Stimulated activated naive CD8-positive, alpha-beta T cell treated with anti-CD3 and anti-CD28 coated beads, Interleukin-15, amount 100 ng/mL, for 72 hours (primary cell): ENCODE data around the gene ITGA11.

ENCODE experiments used
- ATAC-seq: fragments of 150-1000 bp; cut with Tn5 transposase; 2 replicates; pipeline ENCODE4 v1.10.0; 2021; ENCODE audit warnings: mild to moderate bottlenecking, moderate library complexity
- DNase-seq, 2 donors: peaks; one replicate each; pipeline ENCODE4 v3.0.0; 2021 to 2022
- H3K27ac Mint-ChIP-seq, 2 donors: one replicate each; pipeline ENCODE4 v1.8.0; 2022; ENCODE audit warnings: mild to moderate bottlenecking in 2 of 2, mixed read lengths in 2 of 2, moderate library complexity in 2 of 2
- H3K27me3 Mint-ChIP-seq: one replicate; pipeline ENCODE4 v1.8.0; 2022; ENCODE audit warnings: mixed read lengths
- H3K4me1 Mint-ChIP-seq: one replicate; pipeline ENCODE4 v1.8.0; 2022; ENCODE audit warnings: mild to moderate bottlenecking, mixed read lengths
- H3K4me3 Mint-ChIP-seq, 2 donors: one replicate each; pipeline ENCODE4 v1.8.0; 2022; ENCODE audit warnings: mild to moderate bottlenecking in 2 of 2, mixed read lengths in 2 of 2, moderate library complexity in 1 of 2
- H3K9me3 Mint-ChIP-seq, 2 donors: one replicate each; pipeline ENCODE4 v1.8.0; 2022; ENCODE audit warnings: mixed read lengths in 2 of 2

ITGA11 gene

GRCh38 chr15:68411343-68411675 is 20.7 kb downstream of the ITGA11 start:
- Mint-ChIP-seq H3K4me1 (no peaks in the 10 kb centered on the region), H3K27me3 (peaks cover 10% of the 10 kb centered on the region), H3K27ac (no peak overlapping the region), H3K4me3 (no peak overlapping the region), H3K9me3 (no peaks in the 10 kb centered on the region)
- ATAC-seq (no peak), DNase-seq (no peak)

- no peak overlapping the region for H3K27ac Mint-ChIP-seq
- no peaks in the 10 kb centered on the region for H3K9me3 Mint-ChIP-seq
- no peak overlapping the region for H3K4me3 Mint-ChIP-seq
- peaks cover 10% of the 10 kb centered on the region for H3K27me3 Mint-ChIP-seq
- no peaks in the 10 kb centered on the region for H3K4me1 Mint-ChIP-seq
- DNase-seq (no peak), ATAC-seq (no peak)
These were observed 21.3 kb downstream of the ITGA11 start for GRCh38 chr15:68410466-68411342.

GRCh38 chr15:68409736-68410370 is 22.1 kb downstream of the ITGA11 start:
- H3K4me3 Mint-ChIP-seq, result no peak overlapping the region
- H3K27ac Mint-ChIP-seq, result no peak overlapping the region
- no peak for ATAC-seq
- H3K9me3 Mint-ChIP-seq, result no peaks in the 10 kb centered on the region
- H3K27me3 Mint-ChIP-seq, result peaks cover 10% of the 10 kb centered on the region
- no peak for DNase-seq
- no peaks in the 10 kb centered on the region for H3K4me1 Mint-ChIP-seq

DNA sequence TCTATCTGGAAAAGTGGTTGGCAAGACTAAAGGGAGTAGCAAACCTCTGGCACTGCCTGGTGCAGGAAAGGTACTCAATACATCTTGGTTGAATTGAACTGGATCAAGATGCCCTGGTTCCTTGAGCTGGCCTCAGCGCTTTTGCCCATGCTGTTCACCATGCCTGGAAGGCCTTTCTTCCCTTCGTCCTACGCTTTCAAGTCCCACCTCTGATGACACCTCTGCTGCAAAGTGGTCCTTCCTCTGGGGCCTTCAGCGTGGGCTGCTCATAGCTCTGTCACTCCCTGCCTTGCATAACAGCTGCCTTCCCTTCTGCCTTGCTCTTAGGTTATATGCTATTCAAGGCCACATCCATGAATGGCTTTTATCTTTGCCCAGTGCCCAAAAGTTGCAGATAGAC is 23.0 kb downstream of the ITGA11 start:
- peaks cover 0 to 4% of the 10 kb centered on the region in 2 donors for H3K9me3 Mint-ChIP-seq
- peaks cover 10% of the 10 kb centered on the region for H3K27me3 Mint-ChIP-seq
- ATAC-seq (no peak), DNase-seq (no peak)
- H3K27ac Mint-ChIP-seq, result no peak overlapping the region
- H3K4me3 Mint-ChIP-seq, result no peak overlapping the region
- H3K4me1 Mint-ChIP-seq, result no peaks in the 10 kb centered on the region

DNA sequence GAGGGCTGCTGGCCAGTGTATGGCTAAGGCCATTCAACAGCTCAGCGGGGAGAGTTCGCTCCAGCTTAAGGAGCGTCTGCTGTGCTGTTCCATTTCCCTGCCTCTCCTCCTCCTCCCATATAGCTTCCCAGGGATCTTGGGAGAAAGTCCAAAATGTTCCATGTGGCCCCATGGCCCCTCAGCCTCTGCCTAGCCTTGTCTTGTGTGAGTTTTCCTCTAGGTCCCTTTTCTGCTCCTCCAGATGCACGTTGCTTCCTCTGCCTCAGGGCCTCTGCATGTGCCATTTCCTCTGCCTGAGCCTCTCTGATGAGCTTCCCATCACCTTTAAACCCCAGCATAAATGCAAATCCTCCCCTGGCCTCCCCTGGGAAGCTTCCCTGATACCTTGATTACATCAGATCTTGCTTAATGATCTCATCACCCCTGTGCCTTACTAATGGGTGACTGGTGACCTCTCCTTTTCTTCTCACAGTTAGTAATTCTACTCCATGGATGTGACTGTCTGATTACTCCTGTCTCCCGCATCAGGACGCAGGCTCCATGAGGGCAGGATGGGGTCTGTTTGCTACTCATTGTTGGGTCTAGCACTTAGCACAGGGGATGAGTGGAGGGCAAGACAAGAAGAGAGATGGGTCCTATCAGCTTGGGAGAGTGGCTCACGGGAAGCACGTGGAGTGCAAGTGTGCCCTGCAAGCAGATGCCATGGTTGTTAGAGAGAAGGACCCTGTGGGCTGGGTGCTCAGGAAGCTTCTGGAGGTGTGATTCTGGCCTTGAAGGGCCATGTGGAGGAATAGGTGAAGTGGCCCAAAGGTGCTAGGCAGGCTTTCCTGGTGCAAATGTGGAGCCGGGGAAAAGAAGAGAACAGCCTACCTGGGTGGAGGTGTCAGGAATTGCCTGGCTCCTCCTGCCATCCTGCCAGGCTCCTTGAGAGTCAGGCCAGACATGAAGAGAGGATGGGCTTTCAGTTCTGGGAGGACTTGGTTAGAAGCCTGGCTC is 23.8 kb downstream of the ITGA11 start:
- Mint-ChIP-seq H3K9me3 (peaks cover 0 to 12% of the 10 kb centered on the region in 2 donors), H3K27me3 (peaks cover 10% of the 10 kb centered on the region), H3K27ac (peak overlapping the region in 1 of 2 donors; percentile 42), H3K4me3 (no peak overlapping the region), H3K4me1 (no peaks in the 10 kb centered on the region)
- ATAC-seq, result no peak
- no peak for DNase-seq

- no peak for DNase-seq
- Mint-ChIP-seq H3K4me1 (no peaks in the 10 kb centered on the region), H3K27ac (no peak overlapping the region), H3K4me3 (no peak overlapping the region), H3K9me3 (peaks cover 0 to 20% of the 10 kb centered on the region in 2 donors), H3K27me3 (peaks cover 10% of the 10 kb centered on the region)
- ATAC-seq, result no peak
These were observed 24.6 kb downstream of the ITGA11 start for GRCh38 chr15:68407141-68407885.

- peaks cover 0 to 26% of the 10 kb centered on the region in 2 donors for H3K9me3 Mint-ChIP-seq
- ATAC-seq, result no peak
- peaks cover 10% of the 10 kb centered on the region for H3K27me3 Mint-ChIP-seq
These were observed 26.3 kb downstream of the ITGA11 start for GRCh38 chr15:68405378-68406250.

GRCh38 chr15:68404056-68404798 is 27.7 kb downstream of the ITGA11 start:
- ATAC-seq (no peak), DNase-seq (no peak)
- H3K4me1 Mint-ChIP-seq, result peaks cover 5% of the 10 kb centered on the region
- peaks cover 0 to 26% of the 10 kb centered on the region in 2 donors for H3K9me3 Mint-ChIP-seq
- H3K27me3 Mint-ChIP-seq, result peaks cover 10% of the 10 kb centered on the region
- H3K27ac Mint-ChIP-seq, result no peak overlapping the region
- no peak overlapping the region for H3K4me3 Mint-ChIP-seq

More at GRCh38 chr15:68405378-68406250, 26.3 kb downstream of the ITGA11 start:
- Mint-ChIP-seq H3K27ac (no peak overlapping the region), H3K4me3 (no peak overlapping the region), H3K4me1 (no peaks in the 10 kb centered on the region)
- no peak for DNase-seq

DNA sequence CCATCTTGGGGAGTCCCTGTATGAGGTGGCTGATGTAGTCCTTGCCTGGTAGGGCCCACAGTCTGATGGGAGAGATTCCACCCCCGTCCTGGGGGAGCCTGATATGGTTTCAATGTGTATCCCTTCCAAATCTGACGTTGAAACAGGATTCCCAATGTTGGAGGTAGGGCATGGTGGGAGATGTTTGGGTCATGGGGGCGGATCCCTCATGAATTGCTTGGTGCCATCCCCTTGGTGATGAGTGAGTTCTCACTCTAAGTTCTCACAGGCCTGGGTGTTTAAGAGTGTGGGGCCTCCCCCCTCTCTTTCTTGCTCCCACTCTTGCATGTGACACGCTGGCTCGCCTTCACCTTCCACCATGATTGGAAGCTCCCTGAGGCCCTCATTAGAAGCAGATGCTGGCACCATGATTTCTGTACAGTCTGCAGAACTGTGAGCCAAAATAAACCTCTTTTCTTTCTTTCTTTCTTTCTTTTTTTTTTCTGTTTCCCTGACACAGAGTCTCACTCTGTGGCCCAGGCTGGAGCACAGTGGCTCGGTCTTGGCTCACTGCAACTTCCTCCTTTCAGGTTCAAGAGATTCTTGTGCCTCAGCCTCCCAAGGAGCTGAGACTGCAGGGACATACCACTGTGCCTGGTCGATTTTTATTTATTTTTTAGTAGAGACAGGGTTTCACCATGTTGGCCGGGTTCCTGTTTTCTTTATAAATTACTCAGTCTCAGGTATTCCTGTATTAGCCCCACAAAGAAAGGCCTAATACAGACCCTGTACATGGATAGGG is 28.6 kb downstream of the ITGA11 start:
- Mint-ChIP-seq H3K27me3 (peaks cover 7% of the 10 kb centered on the region), H3K9me3 (peaks cover 0 to 26% of the 10 kb centered on the region in 2 donors), H3K27ac (no peak overlapping the region), H3K4me1 (peaks cover 5% of the 10 kb centered on the region), H3K4me3 (no peak overlapping the region)
- no peak for DNase-seq
- no peak for ATAC-seq

- H3K27me3 Mint-ChIP-seq, result no peaks in the 10 kb centered on the region
These were observed 29.4 kb downstream of the ITGA11 start for GRCh38 chr15:68402432-68403160.

DNA sequence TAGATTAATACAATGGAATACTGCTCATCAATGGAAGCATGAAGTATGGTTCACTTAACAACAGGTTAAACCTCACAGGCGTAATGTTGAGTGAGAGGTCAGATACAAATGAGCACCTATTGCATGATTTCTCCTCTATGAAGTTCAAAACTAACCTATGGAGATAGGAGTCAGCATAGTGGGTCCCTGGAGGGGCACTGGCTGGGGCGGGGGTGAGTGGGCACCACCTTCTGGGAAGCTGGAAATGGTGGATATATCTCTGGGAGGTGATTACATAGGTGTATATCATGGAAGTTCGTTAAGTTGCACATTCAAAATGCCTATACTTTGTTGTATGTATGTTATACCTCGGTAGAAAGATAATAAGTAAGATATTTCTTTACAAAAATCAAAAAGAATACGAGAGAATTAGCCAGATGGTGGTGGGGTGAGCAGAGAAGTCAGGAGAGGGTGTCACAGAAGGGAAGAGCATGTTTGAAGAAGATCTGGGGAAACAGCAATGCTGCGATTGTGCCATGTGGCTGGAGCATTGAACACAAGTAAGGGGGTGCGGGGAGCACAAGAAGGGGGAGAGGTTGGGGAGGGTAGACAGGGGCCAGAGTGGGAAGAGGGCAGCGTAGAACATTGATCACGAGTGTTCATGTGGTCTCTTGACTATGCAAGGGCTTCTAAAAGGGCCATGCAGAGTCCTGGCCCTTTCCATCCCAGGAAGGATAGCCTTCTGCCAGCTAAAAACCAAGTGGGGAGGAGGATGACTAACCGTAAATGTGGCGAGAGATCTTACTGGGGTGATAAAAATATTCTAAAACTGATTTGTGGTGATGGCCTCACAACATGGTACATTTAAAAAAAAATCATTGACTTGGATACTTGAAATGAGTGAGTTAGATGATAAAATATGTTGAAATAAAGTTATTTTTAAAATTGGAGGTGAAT is 30.2 kb downstream of the ITGA11 start:
- Mint-ChIP-seq H3K4me1 (peaks cover 5% of the 10 kb centered on the region), H3K27me3 (no peaks in the 10 kb centered on the region), H3K9me3 (peaks cover 0 to 26% of the 10 kb centered on the region in 2 donors), H3K4me3 (no peak overlapping the region), H3K27ac (no peak overlapping the region)
- DNase-seq, result no peak
- ATAC-seq, result no peak

More at GRCh38 chr15:68402432-68403160, 29.4 kb downstream of the ITGA11 start:
- Mint-ChIP-seq H3K4me1 (peaks cover 5% of the 10 kb centered on the region), H3K9me3 (peaks cover 0 to 26% of the 10 kb centered on the region in 2 donors), H3K27ac (no peak overlapping the region), H3K4me3 (no peak overlapping the region)
- ATAC-seq, result peak; percentile 18
- no peak for DNase-seq
